ENCODE results near the gene EN2.

GRCh38 chr7:155496267-155497005 lies 38.5 kb downstream of the EN2 start:
- TF ChIP-seq CTCF (IDR thresholded peaks at IDR 0.05) (no peak), POLR2AphosphoS5 (IDR thresholded peaks at IDR 0.05) (no peak)

Measured in transverse colon (tissue), 4 donors.